Spleen (tissue), 11 donors: Measurements from ENCODE around the gene RBBP8NL. TPM values are rescaled to one million over a fixed set of nuclear protein-coding genes. Genes with fewer than 3 reads are reported as not detected.

Source experiments
- DNase-seq: peaks from one replicate; pipeline ENCODE4 v3.0.0-alpha.2; 2020
- H3K27ac ChIP-seq, 8 donors: fragments of 200-600 bp; sonication (generic) in 7 of 8; 1 replicate in 4 of 8; 2 replicates in 4 of 8; pipeline versions ENCODE4 v1.5.0 to v1.8.0; 2016 to 2021; ENCODE audit warnings: inconsistent platforms in 4 of 8, mild to moderate bottlenecking in 4 of 8, moderate library complexity in 1 of 8
- H3K27me3 ChIP-seq, 7 donors: fragments of 200-600 bp; sonication (generic) in 6 of 7; replicated peaks in 1 of 7; 1 replicate in 4 of 7; 2 replicates in 3 of 7; pipeline versions ENCODE4 v1.5.0 to v1.8.0; 2016 to 2021; ENCODE audit warnings: inconsistent platforms in 3 of 7, mild to moderate bottlenecking in 1 of 7
- H3K36me3 ChIP-seq, 6 donors: fragments of 200-600 bp; sonication (generic) in 5 of 6; 1 replicate in 4 of 6; 2 replicates in 2 of 6; pipeline versions ENCODE4 v1.5.0 to v1.8.0; 2016 to 2021; ENCODE audit warnings: inconsistent platforms in 2 of 6
- H3K4me1 ChIP-seq, 6 donors: fragments of 200-600 bp; sonication (generic) in 5 of 6; 1 replicate in 3 of 6; 2 replicates in 3 of 6; pipeline versions ENCODE4 v1.5.0 to v1.8.0; 2016 to 2021; ENCODE audit warnings: inconsistent platforms in 3 of 6
- H3K4me3 ChIP-seq, 8 donors: fragments of 200-600 bp; sonication (generic) in 7 of 8; 1 replicate in 4 of 8; 2 replicates in 4 of 8; pipeline versions ENCODE4 v1.5.0 to v1.8.0; 2016 to 2021; ENCODE audit warnings: inconsistent platforms in 4 of 8, mild to moderate bottlenecking in 4 of 8, moderate library complexity in 2 of 8
- H3K9me3 ChIP-seq, 8 donors: fragments of 200-600 bp; sonication (generic) in 7 of 8; 1 replicate in 4 of 8; 2 replicates in 4 of 8; pipeline versions ENCODE4 v1.5.0 to v1.8.0; 2016 to 2021; ENCODE audit warnings: inconsistent platforms in 4 of 8
- POLR2A ChIP-seq, 3 donors: fragments of 450-650 bp; IDR thresholded peaks; one replicate each; pipeline ENCODE4 v1.5.1; 2017; ENCODE audit warnings: antibody characterized with exemption in 3 of 3, mild to moderate bottlenecking in 1 of 3
- POLR2AphosphoS5 ChIP-seq, 3 donors: sonication (generic); formaldehyde crosslinking; IDR thresholded peaks; one replicate each; pipeline ENCODE4 v1.5.1; 2017; ENCODE audit warnings: antibody characterized with exemption in 3 of 3
- WGBS, 5 donors: extraction: QIAGEN DNeasy Blood & Tissue Kit in 3 of 5; methylation state at CpG; one replicate each; pipeline versions ENCODE4 v1.1.5 to v1.1.7; 2013 to 2018; 5-methylcytosine and 5-hydroxymethylcytosine counted together
- intact Hi-C: fragments of 100-400 bp; cut with DNase I; formaldehyde crosslinking; loops from one replicate; pipeline ENCODE4 v1.15.0; 2023; ENCODE audit warnings: low total_unique reads
- polyA plus RNA-seq, 3 donors: library from polyadenylated mRNA; stranded (reverse); fragments of 200-250 nt; gene quantifications; one replicate each; pipeline ENCODE4 v1.2.1, GENCODE V29; 2013
- total RNA-seq, 7 donors: library from RNA; depleted of rRNA in 3 of 7; stranded (reverse); fragments of >200 nt in 3 of 7; fragmentation: NEBNext Ultra II Directional in 4 of 7; extraction: Animal tissue kit (Norgen Biotek cat#: 25700) in 4 of 7; gene quantifications; one replicate each; pipeline versions ENCODE4 v1.1.0 to v1.2.1, GENCODE V29; 2016 to 2021
- TF ChIP-seq, protein P1 (sequence below), 11 experiments: fragments of 200-600 bp in 7 of 11; fragments of 450-650 bp in 4 of 11; sonication (generic) in 4 of 11; IDR thresholded peaks in 8 of 11; conservative IDR thresholded peaks in 3 of 11; 1 replicate in 7 of 11; 2 replicates in 4 of 11; pipeline versions ENCODE4 v1.4.0 to v1.8.0; 2016 to 2021; ENCODE audit warnings: antibody characterized with exemption in 11 of 11, inconsistent platforms in 4 of 11, mild to moderate bottlenecking in 1 of 11
- donor health status: healthy with polysubstance abuse.
- donor health status: DM: no; HTN: no; CAD: no; lungs with moderate emphysema.
- donor health status: DM: no; HTN: no; CAD: no.
- donor health status: Bipolar disorder and iron deficiency.
- donor health status: healthy.
- donor health status: DM: no; HTN: no; CAD: no.
- donor health status: DM: yes; HTN: yes; CAD: no.

Gene RBBP8NL
- total and polyA plus RNA-seq, 10 donors: 0.03 TPM; not detected in 9

DNA sequence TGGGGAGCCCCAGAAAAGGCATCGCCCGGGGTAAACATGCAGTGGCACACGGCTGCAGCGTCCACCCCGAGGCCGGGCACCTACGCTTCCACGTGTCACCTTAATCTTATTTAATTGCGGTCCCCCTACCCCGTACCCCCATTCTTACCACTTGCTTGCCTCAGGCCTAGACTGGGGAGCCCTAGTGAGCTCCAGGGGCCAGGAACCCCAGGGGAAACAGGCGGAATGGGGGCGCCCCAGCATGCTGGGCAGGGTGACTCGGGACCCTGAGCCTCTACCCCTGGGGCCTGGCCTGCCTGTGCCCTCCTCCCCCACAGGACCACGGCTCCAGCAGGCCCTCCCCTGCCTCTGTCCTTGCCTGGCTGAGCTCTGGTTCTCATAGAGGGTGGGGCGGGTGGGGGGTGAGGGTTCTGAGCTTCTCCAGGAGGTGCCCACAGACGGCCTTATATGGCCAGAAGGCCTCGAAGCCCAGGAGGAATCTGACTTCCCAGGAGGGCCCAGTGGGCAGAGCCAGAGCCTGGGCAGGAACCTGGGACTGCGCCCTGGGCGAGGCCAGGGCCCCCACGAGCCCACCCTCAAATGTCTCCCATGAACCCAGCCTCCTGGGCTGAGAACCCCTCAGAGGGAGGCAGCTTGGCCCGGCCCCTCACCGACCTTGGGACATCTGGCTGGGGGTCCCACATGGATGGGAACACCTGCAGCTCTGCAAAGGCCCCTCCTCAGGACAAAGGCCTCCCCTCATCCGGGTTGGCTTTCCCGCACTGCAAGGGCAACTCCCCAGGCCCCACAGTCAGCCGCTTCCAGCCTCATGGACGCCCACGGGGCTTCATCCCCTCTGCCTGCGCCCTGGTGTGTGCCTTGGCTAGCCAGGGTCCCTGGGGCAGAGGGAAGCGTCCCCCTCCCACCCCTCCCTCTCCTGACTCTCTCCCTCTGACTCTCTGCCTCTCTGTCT lies 55.0 kb downstream of the RBBP8NL start:
- TF ChIP-seq POLR2A (IDR thresholded peaks at IDR 0.05) (no peak), POLR2AphosphoS5 (IDR thresholded peaks at IDR 0.05) (no peak)
- TF ChIP-seq, protein P1, sequence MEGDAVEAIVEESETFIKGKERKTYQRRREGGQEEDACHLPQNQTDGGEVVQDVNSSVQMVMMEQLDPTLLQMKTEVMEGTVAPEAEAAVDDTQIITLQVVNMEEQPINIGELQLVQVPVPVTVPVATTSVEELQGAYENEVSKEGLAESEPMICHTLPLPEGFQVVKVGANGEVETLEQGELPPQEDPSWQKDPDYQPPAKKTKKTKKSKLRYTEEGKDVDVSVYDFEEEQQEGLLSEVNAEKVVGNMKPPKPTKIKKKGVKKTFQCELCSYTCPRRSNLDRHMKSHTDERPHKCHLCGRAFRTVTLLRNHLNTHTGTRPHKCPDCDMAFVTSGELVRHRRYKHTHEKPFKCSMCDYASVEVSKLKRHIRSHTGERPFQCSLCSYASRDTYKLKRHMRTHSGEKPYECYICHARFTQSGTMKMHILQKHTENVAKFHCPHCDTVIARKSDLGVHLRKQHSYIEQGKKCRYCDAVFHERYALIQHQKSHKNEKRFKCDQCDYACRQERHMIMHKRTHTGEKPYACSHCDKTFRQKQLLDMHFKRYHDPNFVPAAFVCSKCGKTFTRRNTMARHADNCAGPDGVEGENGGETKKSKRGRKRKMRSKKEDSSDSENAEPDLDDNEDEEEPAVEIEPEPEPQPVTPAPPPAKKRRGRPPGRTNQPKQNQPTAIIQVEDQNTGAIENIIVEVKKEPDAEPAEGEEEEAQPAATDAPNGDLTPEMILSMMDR (IDR thresholded peaks at IDR 0.05 in 8 of 11, conservative IDR thresholded peaks at IDR 0.05 in 3 of 11): no peak
- Histone ChIP-seq H3K4me1 (peaks cover 11 to 48% (median 33%) of the 10 kb centered on the region in 6 donors), H3K27ac (no peak overlapping the region), H3K27me3 (peaks cover 0 to 54% (median 19%) of the 10 kb centered on the region in 7 donors), H3K9me3 (no peaks in the 10 kb centered on the region), H3K36me3 (no peaks in the 10 kb centered on the region), H3K4me3 (no peak overlapping the region)
- intact Hi-C loops: no loop called here
- DNase-seq: no peak
- 76 to 87% (median 78%) methylated on average over 24 to 29 of the region's 29 CpGs for WGBS, 5 donors

DNA sequence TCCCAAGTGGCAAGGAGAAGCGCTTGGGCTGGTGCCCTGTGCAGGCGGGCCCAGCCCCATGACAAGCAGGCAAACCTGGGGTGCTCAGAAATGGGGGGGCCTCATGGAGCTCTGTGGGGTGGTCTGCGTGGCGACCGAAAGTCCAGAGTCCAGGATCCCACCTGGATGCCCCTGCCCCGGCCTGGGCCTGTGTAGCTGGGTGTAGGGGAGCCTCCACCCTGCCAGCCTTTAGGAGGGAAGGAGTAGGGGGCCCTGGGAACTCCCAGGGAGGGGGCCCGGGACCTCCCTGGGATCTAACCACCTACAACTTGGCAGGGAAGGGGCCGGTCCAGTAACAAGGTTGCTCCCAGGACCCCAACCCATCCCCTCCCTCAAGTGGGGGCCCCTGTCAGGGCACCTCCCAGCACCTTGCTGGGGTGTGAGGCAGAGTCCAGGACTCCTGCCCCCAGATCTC lies 55.7 kb downstream of the RBBP8NL start:
- Histone ChIP-seq H3K36me3 (no peaks in the 10 kb centered on the region), H3K9me3 (no peaks in the 10 kb centered on the region), H3K4me3 (no peak overlapping the region), H3K27me3 (peaks cover 0 to 61% (median 24%) of the 10 kb centered on the region in 7 donors), H3K4me1 (peaks cover 11 to 46% (median 33%) of the 10 kb centered on the region in 6 donors), H3K27ac (no peak overlapping the region)
- DNase-seq: no peak
- TF ChIP-seq POLR2A (IDR thresholded peaks at IDR 0.05) (no peak), POLR2AphosphoS5 (IDR thresholded peaks at IDR 0.05) (no peak)
- TF ChIP-seq, protein P1 (IDR thresholded peaks at IDR 0.05 in 8 of 11, conservative IDR thresholded peaks at IDR 0.05 in 3 of 11): no peak
- intact Hi-C loops: no loop called here
- WGBS, 5 donors: 83 to 95% (median 89%) methylated on average over 6 to 8 of the region's 8 CpGs

DNA sequence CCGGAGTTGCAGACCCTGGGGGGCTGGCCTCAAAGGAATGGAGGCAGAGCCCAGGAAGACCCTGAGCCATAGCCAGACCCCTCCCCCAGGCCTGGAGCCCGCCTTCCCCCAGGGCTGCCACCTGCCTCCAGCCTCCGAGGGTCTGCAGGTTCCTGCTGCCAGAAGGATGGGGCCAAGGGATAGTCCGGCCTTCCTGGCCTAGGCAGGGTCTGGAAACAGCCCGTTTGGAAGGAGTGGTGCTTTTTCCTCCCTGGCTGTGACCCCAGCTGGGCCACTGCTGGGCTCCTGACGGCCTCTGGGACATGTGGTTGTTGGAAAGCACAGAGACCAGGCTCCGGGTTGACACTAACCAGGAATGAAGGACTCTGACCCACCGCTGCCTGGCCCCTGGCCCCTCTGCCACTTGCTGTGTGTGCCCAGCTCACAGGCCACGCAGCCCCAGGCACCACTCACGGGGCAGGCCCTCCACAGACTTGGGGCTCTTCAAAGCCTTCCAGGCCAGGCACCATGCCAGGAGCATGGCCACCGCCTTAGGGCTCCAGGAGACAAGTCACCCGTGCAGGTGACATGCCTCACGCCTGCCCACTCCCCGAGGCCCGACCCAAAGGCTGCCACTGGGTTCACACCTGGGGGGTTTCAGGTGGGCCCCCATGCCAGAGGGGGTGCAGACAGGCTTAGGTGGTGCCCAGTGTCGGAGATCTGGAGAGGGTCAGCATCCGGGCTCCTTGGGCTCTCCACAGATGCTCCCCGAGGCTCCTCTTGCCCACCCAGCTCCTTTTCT lies 56.3 kb downstream of the RBBP8NL start:
- no peak overlapping the region for H3K27ac ChIP-seq
- H3K27me3 ChIP-seq: peaks cover 0 to 67% (median 31%) of the 10 kb centered on the region in 7 donors
- WGBS, 5 donors: 72 to 79% (median 75%) methylated on average over 9 to 18 of the region's 18 CpGs
- TF ChIP-seq POLR2A (IDR thresholded peaks at IDR 0.05) (no peak), POLR2AphosphoS5 (IDR thresholded peaks at IDR 0.05) (no peak)
- TF ChIP-seq, protein P1 (IDR thresholded peaks at IDR 0.05 in 8 of 11, conservative IDR thresholded peaks at IDR 0.05 in 3 of 11): no peak
- no peak for DNase-seq
- intact Hi-C loops: no loop called here
- H3K36me3 ChIP-seq: no peaks in the 10 kb centered on the region
- H3K4me1 ChIP-seq: peaks cover 11 to 46% (median 36%) of the 10 kb centered on the region in 6 donors
- no peaks in the 10 kb centered on the region for H3K9me3 ChIP-seq
- H3K4me3 ChIP-seq: no peak overlapping the region
